HG02870 (cell line): ENCODE results near the gene NBAS.
"Not testable (repeated sequence)": the region's sequence is repeated elsewhere in the genome, so short reads cannot be mapped to it uniquely, and the experiment has no call there.

ENCODE experiments used
- ATAC-seq: cut with Tn5 transposase; IDR thresholded peaks from one replicate; pipeline ENCODE4 v1.9.1; 2021; ENCODE audit warnings: mild to moderate bottlenecking, moderate library complexity; ENCODE audit not compliant: unreplicated experiment

NBAS gene

DNA sequence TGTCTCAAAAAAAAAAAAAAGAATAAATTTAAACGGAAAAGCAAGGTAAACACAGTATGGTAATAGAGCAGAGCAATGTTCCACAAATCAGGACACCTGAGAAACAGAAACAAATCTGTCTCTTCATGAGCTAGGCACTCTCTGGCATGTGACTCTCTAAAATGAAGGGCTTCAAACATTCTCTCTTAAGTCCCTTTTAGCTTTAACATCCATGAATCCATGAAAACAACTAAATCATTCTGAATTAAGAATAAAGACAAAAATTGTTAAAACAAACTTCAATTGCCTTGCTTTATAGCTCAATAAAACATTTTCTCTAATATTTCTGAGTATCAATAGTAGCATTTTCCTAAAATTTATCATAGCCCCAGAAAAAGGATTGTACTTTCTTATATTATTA lies 132.1 kb downstream of the NBAS start:
- no peak for ATAC-seq

DNA sequence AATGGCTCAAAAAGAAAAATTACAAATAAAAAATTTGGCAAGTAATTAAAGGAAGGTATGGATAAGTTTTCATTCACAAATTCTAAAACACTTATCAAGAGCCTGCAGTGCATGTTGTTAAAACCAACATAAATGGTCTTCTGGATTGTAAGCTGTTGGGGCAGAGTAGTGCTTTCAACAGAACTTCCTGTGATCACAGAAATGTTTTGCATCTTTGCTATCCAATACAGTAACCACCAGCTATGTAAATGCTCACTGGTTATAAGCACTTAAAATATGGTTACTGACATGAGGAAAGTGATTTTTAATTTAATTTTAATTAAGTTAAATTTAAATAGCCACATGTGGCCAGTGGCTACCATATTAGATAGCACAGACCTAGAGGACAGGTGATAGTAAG lies 133.1 kb downstream of the NBAS start:
- ATAC-seq, result no peak

DNA sequence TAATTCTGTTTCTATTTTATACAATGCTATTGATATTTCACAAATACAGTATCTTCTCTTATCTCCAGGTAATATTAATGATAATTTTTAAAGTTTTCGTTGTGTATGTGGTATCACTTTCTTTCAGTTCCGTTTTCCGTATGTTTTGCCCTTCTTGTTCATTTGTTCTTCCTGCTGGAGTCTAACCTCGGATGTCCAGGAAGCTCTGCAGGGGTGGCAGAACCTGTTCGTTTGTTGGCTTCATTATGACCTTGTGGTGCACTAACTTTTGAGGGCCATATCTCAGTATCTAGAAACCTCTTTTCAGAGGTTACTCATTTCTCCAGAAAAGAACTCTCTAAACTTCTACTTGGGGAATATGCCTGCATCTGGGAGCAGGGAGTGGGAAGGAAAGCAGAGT lies 134.5 kb downstream of the NBAS start:
- no peak for ATAC-seq

DNA sequence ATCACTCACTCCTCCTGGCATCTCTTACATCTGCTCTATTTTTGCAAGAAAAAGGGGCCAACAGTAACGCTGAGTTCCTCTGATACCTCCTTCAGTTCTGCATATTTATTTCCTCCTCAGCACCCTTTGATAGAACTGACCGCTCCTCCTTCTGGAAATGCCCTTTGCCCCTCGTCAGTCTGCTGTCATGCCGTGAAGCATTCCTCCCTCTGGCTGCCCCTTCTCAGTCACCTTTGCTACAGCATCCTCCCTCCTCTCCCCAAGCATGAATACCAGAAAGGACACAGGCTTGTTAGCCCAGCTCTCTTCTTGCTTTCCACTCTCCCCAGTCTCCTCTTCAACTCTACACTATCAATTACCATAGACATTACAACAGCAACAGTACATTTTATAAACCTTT lies 135.4 kb downstream of the NBAS start:
- ATAC-seq, result no peak

DNA sequence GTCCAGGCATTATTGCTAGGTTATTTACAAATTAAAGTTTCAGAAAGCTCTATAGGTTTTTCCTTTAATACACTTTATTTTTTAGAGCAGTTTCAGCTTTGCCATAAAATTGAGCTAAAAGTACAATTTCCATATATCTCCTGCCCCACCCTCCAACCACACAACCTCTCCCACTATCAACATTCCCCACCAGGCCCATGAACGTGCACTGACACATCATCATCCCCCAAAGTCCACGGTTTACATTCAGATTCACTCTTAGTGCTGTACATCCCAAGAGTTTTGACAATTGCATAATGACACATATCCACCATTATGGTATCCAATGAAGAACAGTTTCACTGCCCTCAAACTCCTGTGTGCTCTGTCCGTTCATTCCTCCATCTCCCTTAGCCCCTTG lies 139.4 kb downstream of the NBAS start:
- ATAC-seq, result no peak

DNA sequence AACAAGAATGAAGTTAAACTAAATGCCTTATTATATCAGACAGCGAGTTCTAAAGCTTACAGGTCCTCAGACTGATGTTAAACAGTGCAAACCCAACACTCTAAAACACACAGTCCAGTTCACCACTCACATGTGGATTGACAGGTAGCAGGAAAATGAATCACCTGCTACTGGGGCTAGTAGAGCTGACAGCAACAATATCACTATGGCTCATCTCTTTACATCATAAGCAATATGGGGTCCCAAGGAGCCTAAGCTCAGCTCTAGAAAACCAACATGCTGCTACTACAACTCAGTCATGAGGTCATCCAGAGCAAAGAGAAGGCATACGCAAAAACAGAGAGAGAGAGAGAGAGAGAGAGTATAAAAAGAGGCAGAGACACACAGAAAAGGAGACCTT lies 145.4 kb downstream of the NBAS start:
- ATAC-seq, result no peak

DNA sequence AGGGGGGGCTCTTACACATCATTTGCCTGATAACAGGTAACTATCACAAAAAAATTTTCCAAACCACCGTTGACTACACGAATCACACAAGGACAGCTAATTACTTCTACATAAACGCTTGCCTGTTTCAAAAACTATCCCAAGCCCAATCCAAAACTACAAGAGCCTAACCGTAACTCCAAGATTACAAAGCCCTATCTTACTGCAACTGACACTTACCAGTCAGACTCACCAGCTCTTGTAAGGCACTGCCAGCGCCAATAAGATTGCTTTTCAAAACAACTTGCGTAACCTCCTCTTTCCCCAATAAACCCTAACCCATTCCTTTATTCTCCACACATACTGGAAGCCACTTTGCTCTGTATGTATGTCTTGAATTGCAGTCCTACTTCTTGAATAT lies 148.4 kb downstream of the NBAS start:
- ATAC-seq, result no peak

DNA sequence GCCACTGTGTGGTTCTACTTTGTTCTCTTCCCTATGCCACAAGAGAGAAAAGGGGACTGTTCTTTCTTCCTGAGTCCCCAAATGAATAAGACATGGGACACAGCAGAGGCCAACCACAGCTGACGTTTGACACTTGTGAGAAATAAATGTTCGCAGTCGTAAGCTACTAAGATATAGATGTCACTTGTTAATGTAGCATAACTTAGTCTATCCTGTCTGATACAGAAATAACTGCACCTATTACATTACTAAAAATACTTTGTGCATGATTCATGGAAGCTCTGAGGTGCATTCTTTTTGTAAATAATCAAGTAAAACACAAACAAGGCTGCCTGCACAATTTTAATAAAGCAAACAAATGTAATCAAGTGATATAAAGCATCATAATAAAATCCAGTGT lies 148.8 kb downstream of the NBAS start:
- ATAC-seq, result no peak

DNA sequence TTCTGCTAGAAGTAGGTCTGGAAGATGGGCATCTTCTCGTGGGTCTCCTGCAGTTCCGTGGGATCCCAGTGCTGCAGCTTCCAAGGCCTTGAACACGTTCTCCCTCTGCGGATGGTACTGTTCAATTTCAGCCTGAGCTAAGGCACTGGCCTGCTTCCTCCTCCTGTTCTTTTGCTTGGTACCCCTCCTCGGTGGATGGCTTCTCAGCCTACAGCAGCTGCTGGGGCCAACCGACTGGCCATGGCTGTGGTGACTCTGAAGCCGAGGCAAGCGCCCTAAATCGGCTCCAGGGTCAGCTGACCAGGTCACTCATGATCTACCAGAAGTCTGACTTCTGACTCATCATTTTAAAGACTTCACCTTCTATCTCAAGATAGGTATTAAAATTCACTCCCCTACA lies 150.2 kb downstream of the NBAS start:
- no peak for ATAC-seq

DNA sequence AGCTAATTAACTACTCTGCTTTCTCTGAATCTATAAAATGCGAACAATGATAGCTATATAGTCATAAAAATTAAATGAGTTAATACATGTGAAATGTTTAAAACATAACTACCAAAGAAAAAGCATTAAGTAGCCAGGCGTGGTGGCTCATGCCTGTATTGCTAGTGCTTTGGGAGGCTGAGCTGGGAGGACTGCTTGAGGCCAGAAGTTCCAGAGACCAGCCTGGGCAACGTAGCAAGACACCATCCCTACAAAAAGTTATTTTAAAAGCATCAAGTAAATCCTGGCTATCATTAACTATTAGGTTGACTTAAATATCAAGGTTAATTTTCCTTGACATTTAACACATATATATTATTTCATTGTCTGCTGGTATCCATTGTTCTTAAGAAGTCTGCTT lies 152.4 kb downstream of the NBAS start:
- ATAC-seq, result no peak

DNA sequence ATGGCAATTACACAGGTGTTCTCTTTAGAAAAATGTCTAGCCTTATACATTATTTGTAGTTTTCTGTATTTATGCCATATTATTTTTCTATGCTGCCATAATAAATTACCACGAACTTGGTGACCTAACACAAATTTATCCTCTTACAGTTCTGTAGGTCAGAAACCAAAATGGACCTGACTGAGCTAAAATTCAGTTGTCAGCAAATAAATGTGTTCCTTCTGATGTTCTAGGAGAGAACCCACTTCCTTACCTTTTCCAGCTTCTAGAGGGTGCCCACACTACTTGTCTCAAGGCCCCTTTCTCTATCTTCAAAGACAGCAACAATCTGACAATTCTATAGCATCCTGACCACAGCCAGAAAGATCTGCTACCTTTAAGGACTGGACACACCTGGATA lies 153.5 kb downstream of the NBAS start:
- ATAC-seq, result no peak

DNA sequence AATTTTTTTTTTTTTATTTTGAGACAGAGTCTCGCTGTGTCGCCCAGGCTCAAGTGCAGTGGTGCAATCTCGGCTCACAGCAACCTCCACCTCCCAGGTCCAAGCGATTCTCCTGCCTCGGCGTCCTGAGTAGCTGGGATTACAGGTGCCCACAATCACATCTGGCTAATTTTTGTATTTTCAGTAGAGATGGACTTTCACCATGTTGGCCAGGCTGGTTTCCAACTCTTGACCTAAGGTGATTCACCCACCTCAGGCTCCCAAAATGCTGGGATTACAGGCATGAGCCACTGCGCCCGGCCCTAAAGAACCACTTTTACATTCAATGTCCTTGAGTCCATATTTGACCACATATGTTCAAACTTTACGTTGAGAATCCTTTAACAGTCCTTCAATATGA lies 156.6 kb downstream of the NBAS start:
- ATAC-seq, result not testable (repeated sequence)

DNA sequence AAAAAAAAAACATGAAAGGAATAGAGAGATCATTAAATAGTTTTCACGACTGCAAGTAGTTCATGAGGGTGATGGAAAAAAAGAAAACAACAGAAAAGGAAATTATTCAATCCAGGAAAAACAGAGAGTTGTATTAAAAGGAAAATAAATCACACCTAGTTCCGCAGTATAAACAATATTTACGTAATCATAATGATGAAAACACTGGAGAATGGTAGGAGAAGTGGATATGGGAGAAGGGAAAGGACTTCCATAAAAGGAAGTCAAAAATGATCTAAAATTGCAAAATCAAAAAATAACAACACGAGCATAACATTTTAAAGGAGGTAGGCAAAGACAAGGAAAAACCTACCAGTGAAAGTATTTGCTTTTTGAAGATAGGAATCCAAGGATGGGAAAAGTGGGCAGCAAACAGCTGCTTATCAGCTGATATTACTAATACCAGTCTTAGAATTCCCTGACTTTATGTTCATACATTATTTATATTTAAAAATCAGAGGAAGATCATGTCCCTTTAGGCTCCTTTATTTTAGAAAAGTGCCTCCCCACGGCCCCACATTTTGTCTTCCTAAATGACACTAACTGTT lies 160.8 kb downstream of the NBAS start:
- no peak for ATAC-seq

DNA sequence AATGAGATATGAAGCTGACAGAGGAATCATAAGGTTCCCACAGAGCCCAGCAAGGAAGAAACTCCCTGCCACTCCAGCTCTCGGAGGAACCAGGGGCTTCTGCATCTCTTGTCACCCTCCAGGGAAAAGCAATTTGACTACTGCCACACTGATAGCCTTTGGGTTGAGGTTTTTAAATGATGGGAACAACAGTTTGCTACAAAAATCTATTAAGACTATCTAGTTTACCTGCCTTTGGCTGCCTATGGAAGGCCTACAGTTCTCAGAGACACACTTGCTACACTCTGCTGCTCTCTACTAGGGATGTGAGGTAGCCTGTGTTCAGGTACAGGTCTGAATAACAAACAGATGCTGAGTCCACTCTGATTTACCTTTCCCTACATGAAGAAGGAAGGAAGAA lies 161.9 kb downstream of the NBAS start:
- no peak for ATAC-seq

DNA sequence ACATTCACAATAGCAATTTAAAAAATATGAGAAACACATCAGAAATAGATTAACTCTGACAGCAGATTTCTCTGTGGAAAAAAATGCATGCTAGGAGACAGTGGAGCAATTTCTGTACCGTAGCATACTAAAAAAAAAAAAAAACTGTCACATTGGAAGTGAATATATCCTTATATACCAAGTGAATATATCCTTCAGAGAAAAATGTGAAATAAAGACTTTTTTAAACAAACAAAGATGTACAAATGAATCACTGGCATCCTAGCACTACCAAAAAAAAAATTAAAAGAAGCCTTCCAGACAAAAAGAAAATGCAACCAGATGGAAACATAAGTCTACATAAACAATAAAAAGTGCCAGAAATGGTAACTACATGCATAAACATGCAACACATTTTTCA lies 169.4 kb downstream of the NBAS start:
- ATAC-seq, result no peak

DNA sequence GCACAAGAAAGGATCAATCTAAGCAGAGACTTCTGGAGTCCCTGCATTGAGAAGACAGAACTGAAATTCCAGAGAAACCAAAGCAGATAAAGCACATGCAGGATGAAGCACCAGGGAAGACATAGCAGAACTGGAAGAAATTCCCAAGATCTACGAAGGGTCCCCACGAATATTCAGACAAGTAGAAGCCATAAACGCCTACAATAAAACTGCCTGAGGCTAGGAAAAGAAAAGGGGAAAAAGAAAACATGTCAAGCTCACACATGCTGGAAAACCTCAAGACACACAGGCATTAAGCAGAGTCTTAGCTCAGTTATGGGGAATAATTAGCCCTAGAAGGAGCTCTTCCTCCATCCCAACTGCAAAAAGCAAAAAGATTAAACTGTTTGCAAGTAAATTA lies 171.2 kb downstream of the NBAS start:
- no peak for ATAC-seq

DNA sequence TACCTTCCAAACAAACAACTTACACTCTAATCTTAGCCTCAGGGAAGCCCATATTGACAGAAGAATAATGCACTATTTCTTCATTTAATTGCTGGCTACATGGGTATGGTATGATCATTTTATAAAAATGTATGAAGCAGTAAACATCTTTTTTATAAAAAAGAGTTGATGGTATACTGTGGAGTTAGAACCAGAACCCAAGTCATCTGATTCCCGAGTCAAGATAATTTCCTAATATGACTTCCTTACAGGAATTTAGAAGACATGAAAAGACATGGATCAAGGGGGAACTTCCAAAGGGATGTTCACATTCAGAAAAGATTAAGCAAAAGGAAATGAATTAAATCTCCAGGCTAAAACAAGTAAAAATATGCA lies 171.8 kb downstream of the NBAS start:
- no peak for ATAC-seq

DNA sequence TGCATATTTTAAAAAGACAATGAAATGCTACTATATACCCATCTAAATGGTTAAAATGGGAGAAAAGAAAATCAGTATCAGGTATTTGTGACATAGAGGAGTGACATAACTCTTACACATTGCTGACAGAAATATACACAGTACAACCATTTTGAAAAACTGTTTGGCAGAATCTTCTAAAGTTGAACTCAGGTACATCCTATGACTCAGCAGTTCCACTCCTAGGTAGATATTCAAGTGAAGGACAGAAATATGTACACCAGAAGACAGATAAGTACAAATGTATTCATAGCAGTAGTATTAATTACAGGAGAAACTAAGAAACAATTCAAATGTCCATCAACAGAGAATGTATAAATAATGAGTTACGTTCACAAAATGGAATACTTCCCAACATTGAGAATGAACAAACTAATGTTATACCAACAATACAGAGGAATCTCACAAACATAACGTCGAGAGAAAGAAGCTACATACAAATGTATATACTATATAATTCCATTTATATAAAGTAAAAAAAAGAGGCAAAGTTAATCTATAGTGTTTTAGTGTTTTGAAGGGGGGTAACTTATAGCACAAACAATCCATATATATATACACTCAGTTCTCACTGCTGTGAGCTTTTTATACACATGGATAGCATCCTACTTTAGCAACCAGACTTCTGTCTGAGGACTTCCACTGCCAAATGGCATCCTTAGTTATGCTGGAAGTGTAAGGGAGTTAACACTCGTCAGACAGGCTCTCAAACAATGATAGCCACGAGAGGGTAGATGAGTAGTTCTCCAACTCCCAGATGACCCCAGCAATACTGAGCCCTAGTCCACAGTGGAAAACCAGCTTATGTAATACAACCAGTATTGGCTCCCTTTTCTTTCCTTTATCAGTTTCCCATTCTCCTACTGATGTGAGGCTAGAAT lies 172.5 kb downstream of the NBAS start:
- ATAC-seq, result no peak

DNA sequence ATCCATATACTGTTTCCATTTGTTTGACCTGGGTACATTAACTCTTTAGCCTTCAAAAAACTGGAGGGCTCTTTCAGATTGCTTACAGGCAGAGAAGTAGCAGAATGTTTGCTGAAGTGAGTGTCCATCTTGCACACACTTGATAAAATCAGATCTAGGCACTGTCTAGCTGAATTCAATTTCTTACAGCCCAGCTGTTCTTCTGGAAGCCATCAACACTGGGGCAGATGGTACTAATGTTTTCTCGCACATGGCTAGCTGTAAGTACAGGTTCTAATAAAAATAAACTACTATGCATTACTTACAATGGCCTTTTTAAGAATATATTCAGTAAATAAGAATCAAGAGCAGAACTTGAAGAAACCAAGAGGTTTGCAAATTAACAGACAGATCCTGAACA lies 175.9 kb downstream of the NBAS start:
- no peak for ATAC-seq

DNA sequence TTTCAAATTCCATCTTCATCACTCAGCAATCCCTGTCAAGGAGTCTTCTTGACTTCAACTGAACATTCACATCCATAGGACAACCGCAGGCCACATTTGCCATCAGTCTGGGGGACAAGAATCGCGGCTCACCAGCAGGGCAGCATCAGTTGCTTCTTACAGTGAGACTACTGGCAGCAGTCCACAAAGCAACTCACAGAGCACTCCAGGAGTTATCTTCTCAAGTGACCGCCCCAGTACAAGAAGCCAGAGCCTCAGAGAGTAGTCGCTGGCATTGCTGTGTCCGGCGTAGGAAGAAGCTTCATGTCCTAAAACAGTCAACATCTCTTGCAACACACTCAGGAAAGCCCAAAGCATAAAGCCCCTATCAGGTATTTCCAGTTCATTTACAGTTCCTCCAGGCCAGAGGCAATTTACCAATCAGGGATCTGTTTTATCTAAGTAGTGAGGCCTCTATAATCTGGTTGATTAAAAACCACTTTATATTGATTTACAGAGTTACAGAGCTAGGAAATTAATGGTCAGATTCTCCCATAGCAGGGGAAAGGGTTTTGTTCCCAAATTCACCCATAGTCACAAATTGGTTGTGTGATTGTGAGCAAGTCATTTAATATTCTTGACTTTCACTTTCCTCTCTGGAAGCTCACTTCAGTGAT lies 177.3 kb downstream of the NBAS start:
- no peak for ATAC-seq

DNA sequence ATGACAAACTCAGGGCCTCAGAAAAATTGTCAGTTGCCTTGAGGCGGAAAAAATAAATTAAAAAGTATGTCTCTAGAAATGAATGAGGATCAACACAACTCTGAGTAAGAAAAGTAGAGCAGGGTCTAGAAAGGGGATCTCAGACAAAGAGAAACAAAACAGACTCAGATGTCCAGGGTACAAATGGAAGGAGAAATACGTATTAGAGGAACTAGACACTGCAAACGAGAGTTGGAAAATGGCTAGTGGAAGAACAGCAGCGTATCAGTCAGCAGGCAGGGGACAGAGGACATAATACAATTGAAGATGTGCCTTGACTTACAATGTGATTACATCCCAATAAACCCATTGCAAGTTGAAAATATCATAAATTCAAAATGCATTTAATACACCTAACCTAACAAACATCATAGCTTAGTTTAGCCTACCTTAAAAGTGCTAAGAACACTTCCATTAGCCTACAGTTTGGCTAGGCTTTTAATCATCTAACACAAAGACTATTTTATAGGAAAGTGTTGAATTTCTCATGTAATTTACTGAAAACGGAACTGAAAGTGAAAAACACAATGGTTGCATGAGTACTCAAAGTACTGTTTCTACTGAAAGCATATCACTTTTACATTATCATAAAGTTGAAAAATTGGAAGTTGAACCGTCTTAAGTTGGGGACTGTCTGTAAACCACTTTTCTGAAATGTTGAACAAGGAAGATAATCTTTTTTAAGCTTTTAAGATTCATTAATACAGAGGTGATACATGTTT lies 182.8 kb downstream of the NBAS start:
- peak; percentile 75 for ATAC-seq
